Liver (tissue), 9 donors: ENCODE measurements around the gene TEC. TPM values are rescaled to one million over a fixed set of nuclear protein-coding genes. Genes with fewer than 3 reads are reported as not detected.

Experiments
- DNase-seq: peaks from one replicate; pipeline ENCODE4 v3.0.0-alpha.2; 2017; ENCODE audit warnings: low spot score
- H3K27ac ChIP-seq, 2 donors: one replicate each; pipeline ENCODE4 v1.7.0; 2013; ENCODE audit warnings: inconsistent platforms in 2 of 2, low read length in 2 of 2, control low read depth in 1 of 2, low read depth in 1 of 2, mild to moderate bottlenecking in 1 of 2
- H3K27me3 ChIP-seq, 4 donors: one replicate each; pipeline versions ENCODE4 v1.6.1 to v1.7.0; 2013; ENCODE audit warnings: low read length in 3 of 4, inconsistent platforms in 1 of 4, mild to moderate bottlenecking in 1 of 4, moderate library complexity in 1 of 4; ENCODE audit not compliant: control insufficient read depth in 4 of 4, insufficient read depth in 4 of 4
- H3K36me3 ChIP-seq, 4 donors: one replicate each; pipeline versions ENCODE4 v1.6.1 to v1.7.0; 2013; ENCODE audit warnings: low read length in 3 of 4, mild to moderate bottlenecking in 3 of 4, low read depth in 1 of 4, moderate library complexity in 1 of 4; ENCODE audit not compliant: control insufficient read depth in 4 of 4, insufficient read depth in 3 of 4
- H3K4me1 ChIP-seq, 4 donors: one replicate each; pipeline versions ENCODE4 v1.6.1 to v1.7.0; 2013; ENCODE audit warnings: low read length in 3 of 4, mild to moderate bottlenecking in 3 of 4, moderate library complexity in 1 of 4; ENCODE audit not compliant: control insufficient read depth in 4 of 4, insufficient read depth in 4 of 4
- H3K4me3 ChIP-seq, 3 donors: one replicate each; pipeline versions ENCODE4 v1.6.1 to v1.7.0; 2013; ENCODE audit warnings: low read length in 3 of 3, control low read depth in 1 of 3, low read depth in 1 of 3, mild to moderate bottlenecking in 1 of 3
- H3K9ac ChIP-seq, 2 donors: one replicate each; pipeline ENCODE4 v1.7.0; 2013; ENCODE audit warnings: low read length in 2 of 2, mild to moderate bottlenecking in 2 of 2, moderate library complexity in 2 of 2, control low read depth in 1 of 2, low read depth in 1 of 2
- H3K9me3 ChIP-seq, 4 donors: one replicate each; pipeline versions ENCODE4 v1.6.1 to v1.7.0; 2013; ENCODE audit warnings: low read length in 3 of 4; ENCODE audit not compliant: control insufficient read depth in 4 of 4
- EGR1 ChIP-seq, 2 donors: IDR thresholded peaks; 2 replicates each; pipeline ENCODE4 v1.6.1; 2016 to 2018; ENCODE audit warnings: antibody characterized with exemption in 2 of 2, low read depth in 2 of 2
- FOXA1 ChIP-seq: IDR thresholded peaks from 2 replicates; pipeline ENCODE4 v1.6.1; 2016; ENCODE audit warnings: antibody characterized with exemption
- FOXA2 ChIP-seq: IDR thresholded peaks from 2 replicates; pipeline ENCODE4 v1.6.1; 2016; ENCODE audit warnings: antibody characterized with exemption
- GABPA ChIP-seq, 2 donors: IDR thresholded peaks in 1 of 2; conservative IDR thresholded peaks in 1 of 2; 2 replicates each; pipeline ENCODE4 v1.6.1; 2016; ENCODE audit warnings: antibody characterized with exemption in 2 of 2, mild to moderate bottlenecking in 1 of 2, moderate library complexity in 1 of 2
- HNF4A ChIP-seq, 2 donors: conservative IDR thresholded peaks; 2 replicates each; pipeline ENCODE4 v1.6.1; 2016; ENCODE audit warnings: antibody characterized with exemption in 2 of 2, mild to moderate bottlenecking in 2 of 2
- HNF4G ChIP-seq: IDR thresholded peaks from 2 replicates; pipeline ENCODE4 v1.6.1; 2016; ENCODE audit warnings: antibody characterized with exemption
- JUND ChIP-seq, 2 donors: IDR thresholded peaks; 2 replicates each; pipeline ENCODE4 v1.6.1; 2016; ENCODE audit warnings: antibody characterized with exemption in 2 of 2
- NR2F2 ChIP-seq: IDR thresholded peaks from 2 replicates; pipeline ENCODE4 v1.6.1; 2016; ENCODE audit warnings: antibody characterized with exemption
- RAD21 ChIP-seq, 2 donors: IDR thresholded peaks; 2 replicates each; pipeline ENCODE4 v1.6.1; 2016; ENCODE audit warnings: antibody characterized with exemption in 2 of 2, mild to moderate bottlenecking in 2 of 2
- RXRA ChIP-seq, 2 donors: IDR thresholded peaks; 2 replicates each; pipeline ENCODE4 v1.6.1; 2017 to 2018; ENCODE audit warnings: antibody characterized with exemption in 2 of 2, mild to moderate bottlenecking in 1 of 2
- SP1 ChIP-seq: IDR thresholded peaks from 2 replicates; pipeline ENCODE4 v1.6.1; 2018; ENCODE audit warnings: antibody characterized with exemption, mild to moderate bottlenecking
- YY1 ChIP-seq: IDR thresholded peaks from 2 replicates; pipeline ENCODE4 v1.6.1; 2016; ENCODE audit warnings: antibody characterized with exemption, mild to moderate bottlenecking
- WGBS: extraction: QIAGEN DNeasy Blood & Tissue Kit; methylation state at CpG from one replicate; pipeline ENCODE4 v1.1.7; 2013; 5-methylcytosine and 5-hydroxymethylcytosine counted together
- polyA plus RNA-seq, 2 donors: library from polyadenylated mRNA; stranded (reverse) in 1 of 2; unstranded in 1 of 2; fragments of 200-250 nt in 1 of 2; fragments of >200 nt in 1 of 2; fragmentation: Nextera tagmentation in 1 of 2; extraction: Ambion mirVana in 1 of 2; gene quantifications; one replicate each; pipeline versions ENCODE4 v1.2.1 to v1.2.3, GENCODE V29; 2013 to 2015
- total RNA-seq, 2 donors: library from RNA; depleted of rRNA; stranded (reverse); fragments of >200 nt; gene quantifications; one replicate each; pipeline ENCODE4 v1.2.3, GENCODE V29; 2014
- TF ChIP-seq, protein P1 (sequence below): IDR thresholded peaks from 2 replicates; pipeline ENCODE4 v1.6.1; 2016; ENCODE audit warnings: antibody characterized with exemption
- TF ChIP-seq, protein P2 (sequence below): IDR thresholded peaks from 2 replicates; pipeline ENCODE4 v1.6.1; 2016; ENCODE audit warnings: antibody characterized with exemption
- TF ChIP-seq, protein P3 (sequence below): IDR thresholded peaks from 2 replicates; pipeline ENCODE4 v1.6.1; 2016; ENCODE audit warnings: antibody characterized with exemption, mild to moderate bottlenecking
- TF ChIP-seq, protein P4 (sequence below): IDR thresholded peaks from 2 replicates; pipeline ENCODE4 v1.6.1; 2016; ENCODE audit warnings: antibody characterized with exemption
- TF ChIP-seq, protein P5 (sequence below): fragments of 150-350 bp; IDR thresholded peaks from 2 replicates; pipeline ENCODE4 v1.5.1; 2017; ENCODE audit warnings: improper control_type of control experiment, low read depth, low read length; ENCODE audit not compliant: missing input control
- donor health status: healthy.
- donor health status: healthy.
- donor health status: healthy.
- donor health status: healthy.
- donor health status: healthy.

Gene TEC
- total and polyA plus RNA-seq, 4 donors: 1.1 to 4.7 (median 2.0) TPM

DNA sequence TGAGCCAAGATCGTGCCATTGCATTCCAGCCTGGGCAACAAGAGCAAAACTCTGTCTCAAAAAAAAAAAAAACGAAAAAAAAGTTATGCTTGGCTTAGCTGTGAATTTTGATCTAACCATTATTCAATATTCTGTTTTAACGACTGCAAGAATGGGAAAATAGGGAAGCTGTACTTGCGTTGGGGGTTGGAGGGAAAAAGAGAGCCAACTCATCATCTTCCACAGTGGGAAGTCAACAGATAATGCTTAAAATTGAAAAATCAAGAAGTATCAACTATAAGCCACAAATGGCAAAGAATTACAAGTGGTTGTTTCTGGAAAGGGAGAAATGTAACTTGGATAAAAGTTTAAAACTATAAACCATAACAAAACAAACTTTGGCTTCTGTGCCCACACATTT lies 2.9 kb downstream of the TEC start:
- WGBS: 83% methylated on average over 4 of the region's 4 CpGs
- TF ChIP-seq, protein P1, sequence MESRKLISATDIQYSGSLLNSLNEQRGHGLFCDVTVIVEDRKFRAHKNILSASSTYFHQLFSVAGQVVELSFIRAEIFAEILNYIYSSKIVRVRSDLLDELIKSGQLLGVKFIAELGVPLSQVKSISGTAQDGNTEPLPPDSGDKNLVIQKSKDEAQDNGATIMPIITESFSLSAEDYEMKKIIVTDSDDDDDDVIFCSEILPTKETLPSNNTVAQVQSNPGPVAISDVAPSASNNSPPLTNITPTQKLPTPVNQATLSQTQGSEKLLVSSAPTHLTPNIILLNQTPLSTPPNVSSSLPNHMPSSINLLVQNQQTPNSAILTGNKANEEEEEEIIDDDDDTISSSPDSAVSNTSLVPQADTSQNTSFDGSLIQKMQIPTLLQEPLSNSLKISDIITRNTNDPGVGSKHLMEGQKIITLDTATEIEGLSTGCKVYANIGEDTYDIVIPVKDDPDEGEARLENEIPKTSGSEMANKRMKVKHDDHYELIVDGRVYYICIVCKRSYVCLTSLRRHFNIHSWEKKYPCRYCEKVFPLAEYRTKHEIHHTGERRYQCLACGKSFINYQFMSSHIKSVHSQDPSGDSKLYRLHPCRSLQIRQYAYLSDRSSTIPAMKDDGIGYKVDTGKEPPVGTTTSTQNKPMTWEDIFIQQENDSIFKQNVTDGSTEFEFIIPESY: no peak
- TF ChIP-seq JUND (IDR thresholded peaks at IDR 0.05): no peak
- no peak for TF ChIP-seq YY1
- no peak for TF ChIP-seq GABPA (IDR thresholded peaks at IDR 0.05 in 1 of 2, conservative IDR thresholded peaks at IDR 0.05 in 1 of 2)
- no peak for TF ChIP-seq HNF4A (conservative IDR thresholded peaks at IDR 0.05)
- no peak for TF ChIP-seq RXRA (IDR thresholded peaks at IDR 0.05)
- no peak overlapping the region for H3K9ac ChIP-seq
- no peaks in the 10 kb centered on the region for H3K27me3 ChIP-seq
- no peak for DNase-seq
- H3K4me1 ChIP-seq: peaks cover 0 to 32% (median under 1%) of the 10 kb centered on the region in 4 donors
- no peaks in the 10 kb centered on the region for H3K36me3 ChIP-seq
- H3K9me3 ChIP-seq: no peaks in the 10 kb centered on the region
- H3K27ac ChIP-seq: no peak overlapping the region
- no peak overlapping the region for H3K4me3 ChIP-seq

DNA sequence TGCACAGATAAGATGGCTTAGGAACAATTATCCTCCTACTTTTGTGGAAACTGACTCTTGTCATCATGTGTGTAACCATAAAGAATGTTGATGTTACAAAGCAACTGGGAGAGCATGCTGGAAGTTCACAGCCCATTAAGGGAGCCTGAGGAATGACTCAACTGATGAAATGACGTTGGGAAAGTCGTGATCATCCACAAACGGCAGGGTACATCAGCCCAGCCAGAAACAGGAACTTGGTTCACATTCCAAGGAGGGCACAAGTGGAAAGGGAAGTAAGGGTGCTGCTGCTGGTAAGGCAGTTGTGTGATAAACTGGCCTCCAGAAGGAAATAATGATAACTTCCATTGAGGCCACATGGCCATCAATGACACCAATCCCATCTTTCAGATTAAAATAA lies 6.7 kb downstream of the TEC start:
- Histone ChIP-seq H3K9ac (no peak overlapping the region), H3K9me3 (no peaks in the 10 kb centered on the region), H3K4me3 (no peak overlapping the region), H3K27me3 (no peaks in the 10 kb centered on the region), H3K4me1 (peaks cover 0 to 20% (median 0%) of the 10 kb centered on the region in 4 donors), H3K36me3 (no peaks in the 10 kb centered on the region), H3K27ac (no peak overlapping the region)
- no peak for DNase-seq
- TF ChIP-seq GABPA (IDR thresholded peaks at IDR 0.05 in 1 of 2, conservative IDR thresholded peaks at IDR 0.05 in 1 of 2): no peak
- TF ChIP-seq RXRA (IDR thresholded peaks at IDR 0.05): no peak
- TF ChIP-seq FOXA1: no peak
- TF ChIP-seq EGR1 (IDR thresholded peaks at IDR 0.05; ENCODE audit: low read depth in 2 of 2): no peak
- no peak for TF ChIP-seq RAD21 (IDR thresholded peaks at IDR 0.05)
- no peak for TF ChIP-seq JUND (IDR thresholded peaks at IDR 0.05)
- no peak for TF ChIP-seq NR2F2
- no peak for TF ChIP-seq HNF4A (conservative IDR thresholded peaks at IDR 0.05)
- TF ChIP-seq, protein P2, sequence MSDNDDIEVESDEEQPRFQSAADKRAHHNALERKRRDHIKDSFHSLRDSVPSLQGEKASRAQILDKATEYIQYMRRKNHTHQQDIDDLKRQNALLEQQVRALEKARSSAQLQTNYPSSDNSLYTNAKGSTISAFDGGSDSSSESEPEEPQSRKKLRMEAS: no peak
- no peak for TF ChIP-seq YY1
- TF ChIP-seq SP1: no peak
- no peak for TF ChIP-seq FOXA2
- TF ChIP-seq, protein P3, sequence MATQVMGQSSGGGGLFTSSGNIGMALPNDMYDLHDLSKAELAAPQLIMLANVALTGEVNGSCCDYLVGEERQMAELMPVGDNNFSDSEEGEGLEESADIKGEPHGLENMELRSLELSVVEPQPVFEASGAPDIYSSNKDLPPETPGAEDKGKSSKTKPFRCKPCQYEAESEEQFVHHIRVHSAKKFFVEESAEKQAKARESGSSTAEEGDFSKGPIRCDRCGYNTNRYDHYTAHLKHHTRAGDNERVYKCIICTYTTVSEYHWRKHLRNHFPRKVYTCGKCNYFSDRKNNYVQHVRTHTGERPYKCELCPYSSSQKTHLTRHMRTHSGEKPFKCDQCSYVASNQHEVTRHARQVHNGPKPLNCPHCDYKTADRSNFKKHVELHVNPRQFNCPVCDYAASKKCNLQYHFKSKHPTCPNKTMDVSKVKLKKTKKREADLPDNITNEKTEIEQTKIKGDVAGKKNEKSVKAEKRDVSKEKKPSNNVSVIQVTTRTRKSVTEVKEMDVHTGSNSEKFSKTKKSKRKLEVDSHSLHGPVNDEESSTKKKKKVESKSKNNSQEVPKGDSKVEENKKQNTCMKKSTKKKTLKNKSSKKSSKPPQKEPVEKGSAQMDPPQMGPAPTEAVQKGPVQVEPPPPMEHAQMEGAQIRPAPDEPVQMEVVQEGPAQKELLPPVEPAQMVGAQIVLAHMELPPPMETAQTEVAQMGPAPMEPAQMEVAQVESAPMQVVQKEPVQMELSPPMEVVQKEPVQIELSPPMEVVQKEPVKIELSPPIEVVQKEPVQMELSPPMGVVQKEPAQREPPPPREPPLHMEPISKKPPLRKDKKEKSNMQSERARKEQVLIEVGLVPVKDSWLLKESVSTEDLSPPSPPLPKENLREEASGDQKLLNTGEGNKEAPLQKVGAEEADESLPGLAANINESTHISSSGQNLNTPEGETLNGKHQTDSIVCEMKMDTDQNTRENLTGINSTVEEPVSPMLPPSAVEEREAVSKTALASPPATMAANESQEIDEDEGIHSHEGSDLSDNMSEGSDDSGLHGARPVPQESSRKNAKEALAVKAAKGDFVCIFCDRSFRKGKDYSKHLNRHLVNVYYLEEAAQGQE: no peak
- TF ChIP-seq, protein P4, sequence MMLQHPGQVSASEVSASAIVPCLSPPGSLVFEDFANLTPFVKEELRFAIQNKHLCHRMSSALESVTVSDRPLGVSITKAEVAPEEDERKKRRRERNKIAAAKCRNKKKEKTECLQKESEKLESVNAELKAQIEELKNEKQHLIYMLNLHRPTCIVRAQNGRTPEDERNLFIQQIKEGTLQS: no peak
- TF ChIP-seq, protein P1: no peak
- TF ChIP-seq HNF4G: no peak
- TF ChIP-seq, protein P5, sequence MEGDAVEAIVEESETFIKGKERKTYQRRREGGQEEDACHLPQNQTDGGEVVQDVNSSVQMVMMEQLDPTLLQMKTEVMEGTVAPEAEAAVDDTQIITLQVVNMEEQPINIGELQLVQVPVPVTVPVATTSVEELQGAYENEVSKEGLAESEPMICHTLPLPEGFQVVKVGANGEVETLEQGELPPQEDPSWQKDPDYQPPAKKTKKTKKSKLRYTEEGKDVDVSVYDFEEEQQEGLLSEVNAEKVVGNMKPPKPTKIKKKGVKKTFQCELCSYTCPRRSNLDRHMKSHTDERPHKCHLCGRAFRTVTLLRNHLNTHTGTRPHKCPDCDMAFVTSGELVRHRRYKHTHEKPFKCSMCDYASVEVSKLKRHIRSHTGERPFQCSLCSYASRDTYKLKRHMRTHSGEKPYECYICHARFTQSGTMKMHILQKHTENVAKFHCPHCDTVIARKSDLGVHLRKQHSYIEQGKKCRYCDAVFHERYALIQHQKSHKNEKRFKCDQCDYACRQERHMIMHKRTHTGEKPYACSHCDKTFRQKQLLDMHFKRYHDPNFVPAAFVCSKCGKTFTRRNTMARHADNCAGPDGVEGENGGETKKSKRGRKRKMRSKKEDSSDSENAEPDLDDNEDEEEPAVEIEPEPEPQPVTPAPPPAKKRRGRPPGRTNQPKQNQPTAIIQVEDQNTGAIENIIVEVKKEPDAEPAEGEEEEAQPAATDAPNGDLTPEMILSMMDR: no peak
- WGBS: 84% methylated on average over 3 of the region's 3 CpGs
